IPS-20b (cell line): Measurements from ENCODE around the gene GP9.

ENCODE experiments used
- H3K27ac ChIP-seq: one replicate; pipeline ENCODE4 v1.5.1; 2013; ENCODE audit warnings: low read length
- H3K27me3 ChIP-seq: 2 replicates; pipeline ENCODE4 v1.6.1; 2013; ENCODE audit warnings: mild to moderate bottlenecking, low read length, inconsistent platforms; ENCODE audit not compliant: insufficient read depth
- H3K36me3 ChIP-seq: 2 replicates; pipeline ENCODE4 v1.6.1; 2013; ENCODE audit warnings: low read depth, mild to moderate bottlenecking, inconsistent platforms, low read length, moderate library complexity; ENCODE audit not compliant: insufficient read depth
- H3K4me1 ChIP-seq: 2 replicates; pipeline ENCODE4 v1.6.1; 2013; ENCODE audit warnings: mild to moderate bottlenecking, control low read depth, inconsistent platforms, low read length, moderate library complexity; ENCODE audit not compliant: insufficient read depth
- H3K4me3 ChIP-seq: 2 replicates; pipeline ENCODE4 v1.5.1; 2013; ENCODE audit warnings: mild to moderate bottlenecking, low read length, inconsistent platforms
- H3K9ac ChIP-seq: 2 replicates; pipeline ENCODE4 v1.6.1; 2013; ENCODE audit warnings: low read depth, mild to moderate bottlenecking, inconsistent platforms, low read length, moderate library complexity
- H3K9me3 ChIP-seq: 2 replicates; pipeline ENCODE4 v1.6.1; 2013; ENCODE audit warnings: mild to moderate bottlenecking, low read depth, low read length, inconsistent platforms; ENCODE audit not compliant: insufficient read depth

The GP9 gene

DNA sequence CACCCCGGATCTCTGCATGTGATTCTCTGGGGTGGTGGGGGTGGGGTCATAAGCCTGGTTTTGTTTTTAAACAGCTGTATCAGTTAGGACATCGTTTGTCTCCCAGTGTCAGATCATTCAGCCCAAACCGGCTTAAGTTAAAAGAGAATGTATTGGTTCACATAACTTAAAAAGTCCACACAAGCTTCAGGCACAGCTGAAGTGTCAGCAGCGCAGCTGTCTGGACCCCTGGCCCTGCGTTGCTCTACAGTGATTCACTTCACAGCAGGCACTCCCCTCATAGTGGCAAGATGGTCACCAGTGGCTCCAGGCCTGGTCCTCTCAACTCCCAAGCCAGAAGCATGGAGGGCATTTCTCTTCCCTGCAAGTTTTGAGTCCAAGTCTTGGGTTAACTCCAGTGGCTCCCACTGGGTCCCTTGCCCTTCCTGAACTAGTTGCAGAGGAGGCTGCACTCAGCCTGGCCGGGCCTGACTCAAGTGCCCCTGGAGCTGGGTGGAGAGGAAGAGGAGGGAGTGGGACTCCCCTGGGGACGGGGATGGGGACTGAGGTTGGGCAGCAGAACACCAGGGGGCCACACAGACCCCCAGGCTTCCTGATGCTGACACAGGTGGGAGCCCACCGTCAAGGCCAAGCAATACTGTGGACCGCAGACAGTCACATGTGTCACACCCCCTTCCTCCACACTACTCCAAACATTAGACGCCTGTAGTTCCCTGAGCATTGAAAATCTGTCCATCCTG lies 28.9 kb upstream of the GP9 start:
- Histone ChIP-seq H3K36me3 (no peaks in the 10 kb centered on the region), H3K4me3 (no peak overlapping the region), H3K27ac (no peak overlapping the region), H3K27me3 (peaks cover 3% of the 10 kb centered on the region), H3K4me1 (no peaks in the 10 kb centered on the region), H3K9me3 (no peaks in the 10 kb centered on the region), H3K9ac (no peak overlapping the region)

DNA sequence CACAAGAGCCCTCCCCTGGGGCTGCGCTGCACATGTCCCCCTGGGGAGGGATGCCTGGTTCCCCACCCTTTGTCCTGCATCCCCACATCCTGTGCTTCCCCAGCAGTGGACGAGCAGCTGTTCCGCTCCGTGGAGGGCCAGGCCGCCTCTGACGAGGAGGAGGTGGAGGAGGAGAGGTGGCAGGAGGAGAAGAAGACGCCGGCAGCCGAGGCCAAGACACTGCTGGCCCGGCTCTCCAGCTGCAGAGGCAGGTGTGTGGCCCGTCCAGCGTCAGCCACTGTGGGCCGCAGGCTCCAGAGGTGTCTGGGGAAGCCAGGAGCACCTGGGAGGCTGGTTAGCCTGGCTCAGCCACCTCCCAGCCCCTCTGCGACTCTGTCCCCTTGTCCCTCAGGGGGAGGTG lies 27.9 kb upstream of the GP9 start:
- Histone ChIP-seq H3K4me3 (no peak overlapping the region), H3K9me3 (no peaks in the 10 kb centered on the region), H3K36me3 (no peaks in the 10 kb centered on the region), H3K4me1 (no peaks in the 10 kb centered on the region), H3K27me3 (no peaks in the 10 kb centered on the region; the same call in 1 of the 2 replicates), H3K9ac (no peak overlapping the region), H3K27ac (no peak overlapping the region)

- Histone ChIP-seq H3K27ac (no peak overlapping the region), H3K4me3 (no peak overlapping the region), H3K27me3 (no peaks in the 10 kb centered on the region; the same call in 1 of the 2 replicates), H3K9ac (no peak overlapping the region), H3K9me3 (no peaks in the 10 kb centered on the region), H3K36me3 (no peaks in the 10 kb centered on the region), H3K4me1 (no peaks in the 10 kb centered on the region)
Measured at GRCh38 chr3:129033151-129033550, 27.4 kb upstream of the GP9 start.

- Histone ChIP-seq H3K9ac (no peak overlapping the region), H3K27ac (no peak overlapping the region), H3K36me3 (no peaks in the 10 kb centered on the region), H3K4me1 (no peaks in the 10 kb centered on the region), H3K9me3 (no peaks in the 10 kb centered on the region), H3K4me3 (no peak overlapping the region), H3K27me3 (no peaks in the 10 kb centered on the region)
Measured at GRCh38 chr3:129033633-129034321, 26.8 kb upstream of the GP9 start.

GRCh38 chr3:129034642-129035041 lies 25.9 kb upstream of the GP9 start:
- no peak overlapping the region for H3K27ac ChIP-seq
- no peaks in the 10 kb centered on the region for H3K4me1 ChIP-seq
- no peaks in the 10 kb centered on the region for H3K27me3 ChIP-seq
- H3K9me3 ChIP-seq, result no peaks in the 10 kb centered on the region
- H3K4me3 ChIP-seq, result no peak overlapping the region
- no peaks in the 10 kb centered on the region for H3K36me3 ChIP-seq
- H3K9ac ChIP-seq, result no peak overlapping the region

- no peaks in the 10 kb centered on the region for H3K9me3 ChIP-seq
- no peak overlapping the region for H3K9ac ChIP-seq
- H3K27me3 ChIP-seq, result no peaks in the 10 kb centered on the region
- no peak overlapping the region for H3K27ac ChIP-seq
- H3K4me1 ChIP-seq, result no peaks in the 10 kb centered on the region
- no peaks in the 10 kb centered on the region for H3K36me3 ChIP-seq
- H3K4me3 ChIP-seq, result no peak overlapping the region
Measured at GRCh38 chr3:129035360-129036221, 25.0 kb upstream of the GP9 start.

DNA sequence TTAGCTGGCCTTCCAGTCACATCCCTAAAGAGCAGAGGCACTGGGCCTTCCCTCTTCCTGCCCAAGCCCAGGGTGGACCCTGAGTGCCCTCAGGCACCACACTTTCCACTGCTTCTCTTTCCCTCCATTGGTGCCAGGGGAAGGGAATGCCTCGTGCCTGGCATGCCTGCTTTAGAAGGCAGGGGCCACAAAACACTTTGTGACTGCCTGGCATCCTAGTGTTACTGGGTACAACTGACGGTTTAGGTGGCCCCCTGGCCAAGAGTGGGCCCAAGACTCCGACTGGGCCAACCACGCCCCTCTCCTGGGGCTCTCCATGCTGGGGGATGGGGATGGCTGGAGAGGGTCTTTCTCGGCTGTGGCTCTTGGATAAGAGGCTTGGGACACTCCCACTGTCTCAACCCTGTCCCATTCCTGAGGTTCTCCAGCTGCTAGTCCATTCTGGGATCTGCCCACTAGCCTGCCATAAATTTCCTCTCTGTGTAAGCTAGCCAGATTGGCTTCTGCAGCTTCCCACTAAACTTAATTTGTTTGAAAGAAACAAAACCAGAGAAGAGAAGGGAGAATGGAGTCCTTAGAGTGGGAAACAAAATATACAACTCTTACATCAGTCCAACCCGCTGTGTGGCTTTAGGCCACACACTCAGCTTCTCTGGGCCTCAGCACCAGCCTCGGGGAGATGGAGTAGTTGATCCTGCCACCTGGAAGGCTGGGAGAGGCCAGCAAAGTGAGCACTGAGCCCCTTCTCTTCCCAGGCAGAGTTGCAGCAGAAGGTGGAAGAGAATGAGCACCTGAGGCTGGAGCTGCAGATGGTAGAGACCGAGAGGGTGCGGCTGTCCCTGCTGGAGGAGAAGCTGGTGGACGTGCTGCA lies 24.1 kb upstream of the GP9 start:
- H3K4me3 ChIP-seq, result no peak overlapping the region

DNA sequence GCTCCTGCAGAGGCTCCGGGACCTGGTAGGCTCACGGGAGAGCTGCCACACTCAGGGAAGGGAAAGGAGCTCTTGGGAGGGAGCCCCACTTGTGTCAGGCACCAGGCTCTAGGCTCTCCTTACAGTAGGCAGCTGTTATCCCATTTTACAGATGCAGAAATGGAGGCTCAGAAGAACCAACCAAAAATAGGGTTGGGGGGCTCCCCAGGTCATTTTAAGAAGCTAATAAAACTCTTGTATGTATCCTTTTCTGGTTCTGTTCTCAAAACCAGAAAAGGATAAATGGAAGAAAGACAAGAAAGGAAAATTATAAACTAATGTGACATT lies 23.5 kb upstream of the GP9 start:
- no peaks in the 10 kb centered on the region for H3K9me3 ChIP-seq
- no peak overlapping the region for H3K9ac ChIP-seq
- H3K4me3 ChIP-seq, result no peak overlapping the region
- no peaks in the 10 kb centered on the region for H3K36me3 ChIP-seq
- no peaks in the 10 kb centered on the region for H3K4me1 ChIP-seq
- H3K27ac ChIP-seq, result no peak overlapping the region
- H3K27me3 ChIP-seq, result no peaks in the 10 kb centered on the region

More for the DNA sequence above, 24.1 kb upstream of the GP9 start:
- Histone ChIP-seq H3K9ac (no peak overlapping the region), H3K27me3 (no peaks in the 10 kb centered on the region), H3K4me1 (no peaks in the 10 kb centered on the region), H3K36me3 (no peaks in the 10 kb centered on the region), H3K27ac (no peak overlapping the region), H3K9me3 (no peaks in the 10 kb centered on the region)

- Histone ChIP-seq H3K4me1 (no peaks in the 10 kb centered on the region), H3K9me3 (no peaks in the 10 kb centered on the region), H3K36me3 (no peaks in the 10 kb centered on the region), H3K27ac (no peak overlapping the region), H3K27me3 (no peaks in the 10 kb centered on the region), H3K9ac (no peak overlapping the region), H3K4me3 (no peak overlapping the region)
Measured at GRCh38 chr3:129038121-129038855, 22.3 kb upstream of the GP9 start.

DNA sequence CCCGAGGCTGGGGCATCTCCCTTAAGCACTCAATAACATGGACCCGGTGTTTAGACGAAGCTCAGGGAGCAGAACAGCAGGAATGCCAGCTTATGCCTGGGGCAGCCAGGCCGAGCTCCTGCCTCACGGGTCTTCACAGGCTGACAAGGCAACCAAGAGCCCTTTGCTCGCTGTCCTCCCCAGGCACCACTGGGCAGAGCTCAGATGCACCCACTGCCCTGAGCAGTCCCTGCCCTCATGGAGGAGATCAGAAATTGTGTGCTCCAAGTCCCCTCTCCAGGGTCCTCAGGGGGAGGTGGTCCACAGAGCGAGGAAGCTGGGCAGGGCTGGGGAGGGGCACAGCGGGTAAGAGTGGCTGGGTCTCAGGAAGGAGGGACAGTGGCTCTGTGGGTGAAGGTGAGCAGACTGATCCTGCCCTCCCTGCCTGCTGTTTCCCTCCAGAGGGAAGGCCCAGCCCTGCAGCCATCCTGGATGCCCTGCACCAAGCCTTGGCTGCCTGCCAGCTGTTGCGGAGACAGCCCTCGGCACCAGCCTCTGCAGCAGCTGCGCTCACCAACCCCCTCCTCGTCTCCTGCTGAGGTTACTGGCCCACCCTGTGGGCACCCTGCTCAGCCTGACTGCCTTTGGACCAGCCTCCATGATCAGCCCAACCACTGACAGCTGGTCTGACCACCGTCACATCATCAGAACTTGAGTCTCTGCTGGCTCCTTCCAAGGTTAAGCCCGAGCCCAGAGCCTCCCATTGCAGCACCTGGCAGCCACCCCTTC lies 21.1 kb upstream of the GP9 start:
- Histone ChIP-seq H3K9me3 (no peaks in the 10 kb centered on the region), H3K9ac (no peak overlapping the region), H3K27me3 (no peaks in the 10 kb centered on the region), H3K4me3 (no peak overlapping the region), H3K27ac (no peak overlapping the region), H3K36me3 (no peaks in the 10 kb centered on the region), H3K4me1 (no peaks in the 10 kb centered on the region)
